DMS79 (cell line): ENCODE measurements around the gene ZNF521.

Experiments
- DNase-seq: peaks from one replicate; lab custom pipeline; 2025; lab: John Stamatoyannopoulos, UW

Gene ZNF521

DNA sequence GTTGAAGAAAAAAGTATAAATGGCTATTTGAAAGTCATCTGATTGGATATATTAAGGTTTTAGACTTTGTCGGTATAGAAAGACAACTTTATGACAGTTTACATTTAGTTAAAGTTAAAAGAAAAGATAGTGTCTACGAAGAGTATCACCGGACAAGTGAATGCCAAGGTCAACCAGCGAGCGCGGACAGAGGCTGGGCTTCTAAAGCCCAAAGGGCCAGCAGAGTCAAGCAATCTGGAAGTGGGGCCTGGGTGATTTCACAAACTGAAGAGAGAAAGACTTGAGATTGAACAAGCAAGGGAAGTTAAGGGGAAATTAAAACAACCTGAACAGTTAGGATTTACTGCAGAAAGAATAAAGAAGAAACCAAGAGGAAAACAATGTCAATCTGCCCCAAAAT is 16.3 kb downstream of the ZNF521 start:
- DNase-seq = no peak

DNA sequence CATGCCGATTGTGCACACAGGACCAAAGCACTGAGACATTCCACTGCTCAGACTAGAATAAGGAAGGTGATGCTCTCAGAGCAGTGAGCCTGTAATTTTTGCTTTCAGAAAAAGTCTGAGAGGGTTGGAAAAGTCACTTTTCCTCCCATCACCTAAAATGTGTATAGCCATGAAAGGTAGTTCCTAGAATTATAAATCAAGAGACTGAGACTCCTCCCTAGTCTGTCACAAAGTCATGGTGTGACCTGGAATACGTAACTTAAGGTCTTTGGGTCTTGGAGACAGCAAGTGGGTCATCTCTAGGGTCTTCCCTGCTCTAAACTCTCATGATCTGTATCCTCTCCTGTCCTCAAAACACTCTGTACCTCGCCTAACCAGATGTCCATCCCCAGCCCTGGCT is 16.9 kb downstream of the ZNF521 start:
- no peak for DNase-seq

GRCh38 chr18:25334588-25334987 is 17.4 kb downstream of the ZNF521 start:
- no peak for DNase-seq

- DNase-seq = no peak
These were observed 20.0 kb downstream of the ZNF521 start for GRCh38 chr18:25332002-25332401.

DNA sequence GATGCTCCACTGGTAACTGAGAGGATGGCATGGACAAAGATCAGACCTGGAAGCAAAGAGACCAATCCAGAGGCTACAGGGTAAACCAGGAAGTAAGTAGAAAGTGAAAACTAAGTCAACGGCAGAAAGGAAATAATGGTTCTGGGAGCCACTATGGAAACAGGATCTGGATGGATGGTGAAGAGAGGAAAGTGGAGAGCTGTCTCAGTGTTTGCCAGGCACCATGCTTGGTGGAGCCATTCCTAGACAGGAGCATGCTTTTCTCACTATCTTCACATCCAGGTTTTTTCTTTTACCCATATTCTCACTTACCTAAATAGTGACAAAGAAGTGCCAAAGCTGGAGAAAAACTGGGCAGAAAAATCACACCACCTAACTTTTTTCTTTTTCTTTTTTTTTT is 22.2 kb downstream of the ZNF521 start:
- DNase-seq = no peak

- DNase-seq = no peak
These were observed 24.4 kb downstream of the ZNF521 start for GRCh38 chr18:25327584-25327983.

- no peak for DNase-seq
These were observed 25.5 kb downstream of the ZNF521 start for GRCh38 chr18:25326361-25326952.

DNA sequence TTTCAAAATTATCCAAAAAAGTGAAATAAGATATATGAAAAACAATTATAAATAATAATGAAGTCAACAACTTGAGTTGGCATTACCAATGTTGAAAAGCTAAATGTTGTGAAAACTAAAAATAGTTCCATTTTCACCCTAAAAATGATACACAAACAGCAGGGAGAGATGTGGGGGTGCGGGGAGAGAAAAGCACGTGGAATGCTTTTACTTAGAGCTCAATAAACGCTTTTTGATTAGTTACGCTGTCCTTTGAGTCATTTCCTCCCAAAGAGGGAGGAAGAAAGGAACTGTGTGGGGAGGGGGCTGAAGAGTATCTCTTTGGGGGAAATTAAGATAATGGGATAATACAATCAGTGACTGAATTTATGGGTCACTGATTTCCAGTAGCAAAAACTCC is 29.2 kb downstream of the ZNF521 start:
- DNase-seq = no peak

GRCh38 chr18:25316381-25317018 is 35.5 kb downstream of the ZNF521 start:
- no peak for DNase-seq

GRCh38 chr18:25314838-25315190 is 37.2 kb downstream of the ZNF521 start:
- no peak for DNase-seq

DNA sequence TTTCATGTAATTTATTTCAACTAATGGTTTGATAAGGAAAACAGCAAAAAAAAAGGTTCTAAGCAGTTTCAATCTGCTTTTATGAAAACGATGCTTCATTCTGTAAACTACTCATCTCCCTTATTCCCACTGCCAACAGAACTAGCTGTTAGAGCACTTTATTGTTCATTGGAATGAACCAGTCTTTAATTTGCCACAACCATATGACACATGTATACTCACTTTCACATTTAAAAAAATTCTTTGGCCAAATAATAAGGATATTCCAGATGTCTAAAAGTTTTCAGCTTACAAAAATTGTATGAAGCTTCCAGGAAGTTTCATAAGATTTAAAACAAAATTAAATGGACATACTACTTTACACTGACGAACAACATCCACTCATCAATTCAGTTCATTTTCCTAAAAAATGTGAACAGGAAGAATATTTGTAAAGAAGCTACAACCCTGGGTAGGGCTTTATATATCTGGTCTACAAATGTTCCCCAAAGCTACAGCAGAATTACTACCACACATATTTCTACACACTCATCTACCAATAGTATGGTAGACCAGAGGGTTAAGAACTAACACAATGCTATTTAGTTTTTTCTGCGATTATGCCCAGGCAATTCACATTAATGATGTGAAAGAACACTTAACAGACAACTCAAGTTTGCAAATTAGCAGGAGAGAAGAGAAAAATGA is 37.7 kb downstream of the ZNF521 start:
- peak; percentile 19 for DNase-seq

DNA sequence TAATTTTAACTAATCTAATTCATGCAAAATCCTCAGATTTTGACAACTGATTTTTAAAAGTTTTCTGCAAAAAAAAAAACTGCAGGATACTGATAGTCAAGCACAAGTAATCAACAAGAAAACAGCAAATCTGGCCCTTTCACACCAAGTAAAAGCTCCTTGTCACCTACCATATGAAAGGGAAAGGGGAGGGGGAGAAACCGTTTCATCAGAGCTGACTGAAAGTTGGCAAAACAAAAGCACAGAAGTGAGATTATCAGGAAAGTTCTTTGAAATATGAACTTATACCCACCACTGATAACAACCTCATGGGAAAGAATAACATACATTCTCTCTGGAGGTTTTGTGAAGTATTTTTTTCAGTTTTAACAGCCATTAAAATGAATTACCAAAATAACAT is 38.7 kb downstream of the ZNF521 start:
- DNase-seq = no peak

GRCh38 chr18:25310045-25310444 is 41.9 kb downstream of the ZNF521 start:
- no peak for DNase-seq

DNA sequence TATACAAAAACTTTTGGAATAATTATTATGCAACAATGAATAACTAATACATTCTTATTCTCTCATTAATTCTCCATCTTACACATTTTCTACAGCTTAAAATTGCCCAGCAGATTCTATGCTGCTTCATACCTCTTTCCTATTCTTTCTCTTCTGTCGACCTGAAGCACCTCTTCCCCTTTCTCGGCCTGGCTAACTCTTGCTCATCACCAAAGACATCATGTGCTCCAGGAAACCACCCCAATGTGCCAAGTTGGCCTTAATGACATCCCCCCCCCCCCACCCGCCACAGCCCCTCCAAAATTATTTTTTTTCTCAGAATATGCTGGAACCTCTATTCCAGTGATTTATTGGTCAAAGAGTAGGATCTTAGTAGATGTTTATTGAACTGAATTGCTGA is 43.6 kb downstream of the ZNF521 start:
- no peak for DNase-seq

DNA sequence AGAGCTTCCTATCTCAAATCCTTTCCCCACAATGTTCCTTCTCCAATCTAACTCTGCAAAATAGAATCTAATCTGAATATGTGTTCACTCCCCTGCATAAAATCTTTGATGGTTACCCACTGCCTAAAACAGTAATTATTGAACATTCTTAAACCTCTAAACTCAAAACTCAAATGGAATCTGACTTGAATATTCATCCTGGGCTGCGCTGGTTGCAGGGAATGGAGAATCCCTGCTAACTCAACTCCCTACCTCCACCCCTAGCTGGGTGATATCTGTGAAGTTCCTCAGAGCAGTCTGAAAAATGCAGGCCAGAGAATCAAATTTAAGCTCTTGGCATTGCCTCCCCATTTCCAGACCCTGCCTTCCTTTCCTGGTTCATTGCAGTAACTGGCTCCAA is 44.8 kb downstream of the ZNF521 start:
- no peak for DNase-seq

- DNase-seq = no peak
These were observed 45.3 kb downstream of the ZNF521 start for GRCh38 chr18:25306671-25307070.

GRCh38 chr18:25305584-25305983 is 46.4 kb downstream of the ZNF521 start:
- DNase-seq = no peak

DNA sequence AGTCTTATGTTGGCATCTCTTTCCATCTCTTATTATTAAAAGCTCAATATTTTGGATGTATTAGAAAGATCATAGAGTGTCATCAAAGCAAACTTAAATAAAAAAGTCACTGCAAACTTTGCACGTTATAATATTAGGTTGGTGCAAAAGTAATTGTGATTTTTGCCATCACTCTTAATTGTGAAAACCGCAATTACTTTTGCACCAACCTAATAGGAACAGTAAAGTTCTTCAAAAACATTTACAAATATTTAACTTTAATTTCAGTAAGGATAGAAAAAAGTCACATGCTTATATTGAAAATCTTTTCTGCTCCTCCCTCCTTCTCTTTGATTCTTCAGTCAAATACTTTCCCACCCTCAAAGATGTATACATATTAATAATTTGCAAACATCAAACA is 51.5 kb downstream of the ZNF521 start:
- DNase-seq = no peak

DNA sequence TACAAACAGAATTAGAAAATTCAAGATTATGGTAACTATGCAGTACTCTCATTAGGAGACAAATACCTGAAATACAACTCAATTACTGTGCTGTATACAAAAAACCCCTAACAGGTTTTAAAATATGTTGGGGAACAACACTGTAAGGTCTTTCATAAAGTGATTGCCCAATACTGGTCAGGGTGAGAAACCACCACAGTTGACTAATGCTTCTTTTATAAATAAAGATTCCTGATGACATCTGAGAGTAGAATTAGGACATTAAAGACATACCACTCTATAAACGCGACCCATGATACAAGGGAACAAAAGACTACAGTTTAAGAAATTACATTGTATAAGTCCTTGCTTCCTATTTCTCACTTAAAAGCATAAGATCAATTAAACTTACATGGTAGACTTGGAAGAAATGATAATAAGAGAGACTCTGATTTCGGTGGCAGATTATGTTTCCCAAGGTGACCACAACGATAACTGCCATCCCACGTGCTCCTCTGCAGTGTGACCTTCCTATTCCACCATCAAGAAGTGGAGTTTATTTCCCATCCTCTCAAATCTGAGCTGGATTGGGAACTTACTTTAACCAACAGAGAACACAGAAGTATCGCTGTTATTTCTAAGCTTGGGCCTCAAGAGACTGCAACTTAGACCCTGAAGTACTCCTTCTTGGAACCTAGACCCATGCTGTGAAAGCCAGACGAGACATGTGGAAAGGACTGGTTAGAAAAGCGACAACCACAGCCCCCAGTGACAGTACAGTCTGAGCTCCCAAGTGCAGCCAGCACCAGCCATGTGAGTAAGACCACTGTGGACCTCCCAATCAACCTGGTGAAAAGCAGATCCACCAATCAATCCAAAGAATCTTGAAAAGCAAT is 52.3 kb downstream of the ZNF521 start:
- no peak for DNase-seq

GRCh38 chr18:25298853-25299274 is 53.1 kb downstream of the ZNF521 start:
- DNase-seq = no peak

DNA sequence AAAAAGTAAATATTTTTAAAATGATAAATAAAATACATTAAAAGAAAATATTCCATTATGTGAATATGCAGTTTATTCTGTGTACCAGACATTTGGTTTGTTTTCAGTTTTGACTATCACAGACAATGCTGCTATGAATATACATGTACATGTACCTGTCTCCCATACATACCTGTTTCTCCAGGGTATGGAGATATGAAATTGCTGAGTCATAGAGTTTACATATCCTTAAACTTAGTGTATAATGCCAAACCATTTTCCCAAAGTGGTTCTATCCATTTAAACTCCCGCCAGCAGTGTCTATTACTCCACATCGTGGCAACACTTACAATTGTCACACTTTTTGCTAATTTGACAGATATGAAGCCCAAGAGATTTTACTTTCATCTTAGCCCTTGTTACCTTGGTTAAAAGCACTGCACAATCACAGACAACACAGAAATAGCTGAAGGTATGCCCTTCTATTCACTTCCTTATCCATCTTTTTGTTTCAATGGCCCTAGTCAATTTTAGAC is 56.3 kb downstream of the ZNF521 start:
- no peak for DNase-seq

DNA sequence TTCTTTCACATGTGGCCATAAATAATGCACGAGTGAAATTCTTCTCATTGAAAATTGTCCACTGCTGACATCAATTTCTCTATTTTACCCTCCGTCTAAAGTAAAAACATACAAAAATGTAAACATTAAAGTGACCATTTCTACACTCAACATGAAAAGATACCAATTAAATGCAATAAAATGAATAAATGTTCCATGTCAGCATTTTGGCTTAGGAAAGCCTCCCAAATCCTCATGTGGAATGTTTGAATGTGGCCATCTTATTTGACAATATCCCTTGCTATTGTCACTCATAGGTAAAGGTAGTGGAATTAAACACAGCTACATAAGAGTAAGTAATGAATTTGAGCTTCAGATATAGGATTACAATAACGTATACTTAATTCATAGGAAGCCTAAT is 60.8 kb downstream of the ZNF521 start:
- no peak for DNase-seq
